ENCODE measurements around the gene RPL13.

- TF ChIP-seq, protein P1, sequence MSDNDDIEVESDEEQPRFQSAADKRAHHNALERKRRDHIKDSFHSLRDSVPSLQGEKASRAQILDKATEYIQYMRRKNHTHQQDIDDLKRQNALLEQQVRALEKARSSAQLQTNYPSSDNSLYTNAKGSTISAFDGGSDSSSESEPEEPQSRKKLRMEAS (CRISPR knock-in tag; IDR thresholded peaks at IDR 0.05), result no peak
- TF ChIP-seq NR2F6 (CRISPR knock-in tag; IDR thresholded peaks at IDR 0.05) (no peak), CHD2 (IDR thresholded peaks at IDR 0.05; ENCODE audit: low read depth, low read length) (no peak), FIP1L1 (IDR thresholded peaks at IDR 0.05; ENCODE audit: low read depth, low read length, poor library complexity, severe bottlenecking) (no peak), SMAD3 (CRISPR knock-in tag; conservative IDR thresholded peaks at IDR 0.05) (no peak), FOXP1 (CRISPR knock-in tag; IDR thresholded peaks at IDR 0.05) (no peak), GABPA (tag; conservative IDR thresholded peaks at IDR 0.05; ENCODE audit: low read depth) (no peak), MYC (IDR thresholded peaks at IDR 0.05; ENCODE audit: low read depth, low read length) (no peak), MYC (CRISPR knock-in tag; IDR thresholded peaks at IDR 0.05; ENCODE audit: borderline replicate concordance, low read depth) (no peak), E2F5 (CRISPR knock-in tag; IDR thresholded peaks at IDR 0.05) (no peak)
These were observed 4.7 kb upstream of the RPL13 start for GRCh38 chr16:89555780-89556179.
